OCI-LY3 (cell line): ENCODE results near the gene HSD17B12.

Experiments used
- H2AFZ ChIP-seq: fragments of 200-600, 300-600 bp; shearing (Covaris generic); 2 replicates; pipeline ENCODE4 v1.6.0; 2014; ENCODE audit warnings: antibody characterized with exemption, low read depth, low read length
- H3K27ac ChIP-seq: fragments of 200-600, 300-600 bp; sonication (generic); 2 replicates; pipeline ENCODE4 v1.5.1; 2014; ENCODE audit warnings: mild to moderate bottlenecking, low read length, moderate library complexity, mixed read lengths
- H3K27me3 ChIP-seq: fragments of 200-600, 300-600 bp; sonication (generic); 2 replicates; pipeline ENCODE4 v1.6.1; 2014; ENCODE audit warnings: low read depth, low read length, mixed read lengths
- H3K36me3 ChIP-seq: fragments of 200-600, 300-600 bp; sonication (generic); replicated peaks from 2 replicates; pipeline ENCODE3; 2014; ENCODE audit warnings: low read depth, low read length, mixed read lengths
- H3K4me1 ChIP-seq: fragments of 300-600, 200-600 bp; sonication (generic); 2 replicates; pipeline ENCODE4 v1.6.1; 2014; ENCODE audit warnings: low read length, mixed read lengths
- H3K4me2 ChIP-seq: fragments of 200-600, 300-600 bp; sonication (generic); 2 replicates; pipeline ENCODE4 v1.6.1; 2014; ENCODE audit warnings: low read length, mixed read lengths
- H3K4me3 ChIP-seq: fragments of 300-600, 200-600 bp; sonication (generic); 2 replicates; pipeline ENCODE4 v1.5.1; 2014; ENCODE audit warnings: antibody characterized with exemption, mild to moderate bottlenecking, low read length, moderate library complexity
- H3K79me2 ChIP-seq: fragments of 300-600, 200-600 bp; shearing (Covaris generic); 2 replicates; pipeline ENCODE4 v1.6.1; 2014; ENCODE audit warnings: mild to moderate bottlenecking, low read length, mixed read lengths
- H3K9ac ChIP-seq: fragments of 300-600, 200-600 bp; shearing (Covaris generic); 2 replicates; pipeline ENCODE4 v1.6.0; 2014; ENCODE audit warnings: mild to moderate bottlenecking, low read length, moderate library complexity
- H3K9me3 ChIP-seq: fragments of 200-600, 300-600 bp; shearing (Covaris generic); 2 replicates; pipeline ENCODE4 v1.6.1; 2014; ENCODE audit warnings: low read length, mixed read lengths; ENCODE audit not compliant: insufficient read depth
- H4K20me1 ChIP-seq: fragments of 200-600, 300-600 bp; sonication (generic); 2 replicates; pipeline ENCODE4 v1.6.1; 2016; ENCODE audit warnings: low read length, mixed read lengths; ENCODE audit not compliant: insufficient read depth
- CTCF ChIP-seq: fragments of 200-600, 300-600 bp; sonication (generic); IDR thresholded peaks from 2 replicates; pipeline ENCODE4 v1.5.1; 2014; ENCODE audit warnings: antibody characterized with exemption, low read length, low read depth
- EZH2phosphoT487 ChIP-seq: fragments of 200-600 bp; shearing (Covaris generic); IDR thresholded peaks from 2 replicates; pipeline ENCODE4 v1.6.1; 2018; ENCODE audit warnings: antibody characterized with exemption, mixed run types, low read depth

The HSD17B12 gene

GRCh38 chr11:43806976-43807375 is 126.4 kb downstream of the HSD17B12 start:
- Histone ChIP-seq H3K79me2 (no peaks in the 10 kb centered on the region), H3K4me1 (no peaks in the 10 kb centered on the region), H3K36me3 (peaks cover 48% of the 10 kb centered on the region), H3K9ac (no peak overlapping the region), H3K9me3 (no peaks in the 10 kb centered on the region), H2AFZ (no peak overlapping the region), H3K4me3 (no peak overlapping the region), H3K27me3 (no peaks in the 10 kb centered on the region), H3K27ac (no peak overlapping the region), H3K4me2 (no peak overlapping the region), H4K20me1 (peaks cover 10% of the 10 kb centered on the region; the same call in 1 of the 2 replicates)
- TF ChIP-seq CTCF (no peak), EZH2phosphoT487 (no peak)

GRCh38 chr11:43810929-43811596 is 130.5 kb downstream of the HSD17B12 start:
- Histone ChIP-seq H3K27me3 (no peaks in the 10 kb centered on the region), H3K4me3 (no peak overlapping the region), H4K20me1 (peaks cover 25% of the 10 kb centered on the region), H3K27ac (no peak overlapping the region), H2AFZ (no peak overlapping the region), H3K36me3 (peaks cover 31% of the 10 kb centered on the region), H3K4me2 (no peak overlapping the region), H3K9ac (no peak overlapping the region), H3K4me1 (peaks cover 16% of the 10 kb centered on the region), H3K79me2 (no peaks in the 10 kb centered on the region), H3K9me3 (no peaks in the 10 kb centered on the region)
- no peak for TF ChIP-seq CTCF
- no peak for TF ChIP-seq EZH2phosphoT487

GRCh38 chr11:43812471-43812870 is 131.9 kb downstream of the HSD17B12 start:
- no peaks in the 10 kb centered on the region for H3K79me2 ChIP-seq
- peaks cover 20% of the 10 kb centered on the region for H3K36me3 ChIP-seq
- no peak overlapping the region for H3K4me3 ChIP-seq
- H3K9ac ChIP-seq, result no peak overlapping the region
- H3K9me3 ChIP-seq, result no peaks in the 10 kb centered on the region
- no peak overlapping the region for H3K27ac ChIP-seq
- H3K27me3 ChIP-seq, result no peaks in the 10 kb centered on the region
- peaks cover 25% of the 10 kb centered on the region for H4K20me1 ChIP-seq
- TF ChIP-seq CTCF (no peak), EZH2phosphoT487 (no peak)
- H3K4me1 ChIP-seq, result peaks cover 16% of the 10 kb centered on the region
- no peak overlapping the region for H2AFZ ChIP-seq
- H3K4me2 ChIP-seq, result no peak overlapping the region

- no peak overlapping the region for H2AFZ ChIP-seq
- H4K20me1 ChIP-seq, result peaks cover 7% of the 10 kb centered on the region; the same call in 1 of the 2 replicates
- no peaks in the 10 kb centered on the region for H3K9me3 ChIP-seq
- no peak overlapping the region for H3K9ac ChIP-seq
- H3K79me2 ChIP-seq, result no peaks in the 10 kb centered on the region
- TF ChIP-seq CTCF (no peak), EZH2phosphoT487 (no peak)
- no peak overlapping the region for H3K4me3 ChIP-seq
- H3K36me3 ChIP-seq, result peaks cover 40% of the 10 kb centered on the region
- H3K27me3 ChIP-seq, result no peaks in the 10 kb centered on the region
- H3K4me2 ChIP-seq, result no peak overlapping the region
- peaks cover 7% of the 10 kb centered on the region for H3K4me1 ChIP-seq
- H3K27ac ChIP-seq, result no peak overlapping the region
Measured at GRCh38 chr11:43818220-43818619, 137.7 kb downstream of the HSD17B12 start.
